T-cell (primary cell): ENCODE results near the gene GID8. TPM values are rescaled to one million over a fixed set of nuclear protein-coding genes. Genes with fewer than 3 reads are reported as not detected.

Experiments
- ATAC-seq, 4 experiments: fragments of 200-7000 bp in 3 of 4; fragments of 150-1000 bp in 1 of 4; cut with Tn5 transposase; replicated peaks in 1 of 4; 1 replicate in 3 of 4; 2 replicates in 1 of 4; pipeline ENCODE4 v1.10.0; 2021; ENCODE audit warnings: moderate library complexity in 3 of 4, mild to moderate bottlenecking in 2 of 4, moderate number of reproducible peaks in 1 of 4
- CTCF ChIA-PET, 2 donors: fragments of 300-600 bp; sonication (Branson Sonifier 250); formaldehyde crosslinking; loops; one replicate each; lab custom pipeline; 2022; ENCODE audit warnings: antibody characterized with exemption in 2 of 2; lab: Charles Lee
- POLR2A ChIA-PET, 2 donors: fragments of 300-600 bp; sonication (Branson Sonifier 250); formaldehyde crosslinking; loops; one replicate each; lab custom pipeline; 2022; ENCODE audit warnings: antibody characterized with exemption in 2 of 2; lab: Charles Lee
- DNase-seq, 35 experiments: peaks; one replicate each; pipeline versions ENCODE4 v3.0.0 to v3.0.0-alpha.2; 2013 to 2023
- H3K27ac ChIP-seq: one replicate; pipeline ENCODE4 v1.5.1; 2013; ENCODE audit warnings: low read length
- H3K27me3 ChIP-seq, 2 experiments: replicated peaks in 1 of 2; 1 replicate in 1 of 2; 2 replicates in 1 of 2; pipeline versions ENCODE4 v1.6.1 to v1.7.0; 2013; ENCODE audit warnings: low read length in 1 of 2, mixed read lengths in 1 of 2; ENCODE audit not compliant: control insufficient read depth in 2 of 2, insufficient read depth in 2 of 2; ENCODE audit errors: extremely low read depth in 1 of 2
- H3K36me3 ChIP-seq, 2 donors: 1 replicate in 1 of 2; 2 replicates in 1 of 2; pipeline versions ENCODE4 v1.6.1 to v1.7.0; 2013; ENCODE audit warnings: low read length in 1 of 2; ENCODE audit not compliant: control insufficient read depth in 2 of 2, insufficient read depth in 1 of 2; ENCODE audit errors: extremely low read depth in 1 of 2
- H3K4me1 ChIP-seq, 2 experiments: 1 replicate in 1 of 2; 2 replicates in 1 of 2; pipeline versions ENCODE4 v1.6.1 to v1.7.0; 2013; ENCODE audit warnings: low read length in 2 of 2, mixed read lengths in 1 of 2; ENCODE audit not compliant: insufficient read depth in 2 of 2, control insufficient read depth in 1 of 2; ENCODE audit errors: extremely low read depth in 1 of 2
- H3K4me3 ChIP-seq, 2 donors: 1 replicate in 1 of 2; 2 replicates in 1 of 2; pipeline versions ENCODE4 v1.5.1 to v1.7.0; 2013; ENCODE audit warnings: mild to moderate bottlenecking in 2 of 2, low read length in 1 of 2, moderate library complexity in 1 of 2; ENCODE audit not compliant: control insufficient read depth in 1 of 2; ENCODE audit errors: extremely low read depth in 1 of 2
- H3K9me3 ChIP-seq: 2 replicates; pipeline ENCODE4 v1.7.0; 2013
- H3K27ac Mint-ChIP-seq, 2 donors: one replicate each; pipeline ENCODE4 v1.8.0; 2020 to 2021; ENCODE audit warnings: mild to moderate bottlenecking in 2 of 2, mixed read lengths in 2 of 2
- H3K27me3 Mint-ChIP-seq, 2 donors: one replicate each; pipeline ENCODE4 v1.8.0; 2021 to 2022; ENCODE audit warnings: mixed read lengths in 2 of 2
- H3K36me3 Mint-ChIP-seq: one replicate; pipeline ENCODE4 v1.8.0; 2021; ENCODE audit warnings: mixed read lengths
- H3K4me1 Mint-ChIP-seq, 3 donors: one replicate each; pipeline ENCODE4 v1.8.0; 2020 to 2022; ENCODE audit warnings: mixed read lengths in 3 of 3, mild to moderate bottlenecking in 1 of 3
- H3K4me3 Mint-ChIP-seq, 3 donors: one replicate each; pipeline ENCODE4 v1.8.0; 2020 to 2022; ENCODE audit warnings: mild to moderate bottlenecking in 3 of 3, mixed read lengths in 3 of 3, moderate library complexity in 3 of 3
- H3K9me3 Mint-ChIP-seq, 3 donors: one replicate each; pipeline ENCODE4 v1.8.0; 2020 to 2022; ENCODE audit warnings: mixed read lengths in 3 of 3
- WGBS: methylation state at CpG from one replicate; pipeline ENCODE4 v1.1.5; 2013; ENCODE audit warnings: missing lambda C conversion rate; ENCODE audit not compliant: insufficient coverage; 5-methylcytosine and 5-hydroxymethylcytosine counted together
- total RNA-seq, 35 experiments: library from RNA in 6 of 35; stranded (reverse) in 6 of 35; fragments of 120-200 nt in 1 of 35; gene quantifications; one replicate each; pipeline versions ENCODE4 v1.2.1 to v1.2.4 and lab custom pipeline; 2013 to 2026

The GID8 gene
- total RNA-seq, 5 donors from 2014 or later (not counting 1 experiment from before 2014, with no cell fraction given) = 33.1 to 43.4 (median 41.2) TPM

DNA sequence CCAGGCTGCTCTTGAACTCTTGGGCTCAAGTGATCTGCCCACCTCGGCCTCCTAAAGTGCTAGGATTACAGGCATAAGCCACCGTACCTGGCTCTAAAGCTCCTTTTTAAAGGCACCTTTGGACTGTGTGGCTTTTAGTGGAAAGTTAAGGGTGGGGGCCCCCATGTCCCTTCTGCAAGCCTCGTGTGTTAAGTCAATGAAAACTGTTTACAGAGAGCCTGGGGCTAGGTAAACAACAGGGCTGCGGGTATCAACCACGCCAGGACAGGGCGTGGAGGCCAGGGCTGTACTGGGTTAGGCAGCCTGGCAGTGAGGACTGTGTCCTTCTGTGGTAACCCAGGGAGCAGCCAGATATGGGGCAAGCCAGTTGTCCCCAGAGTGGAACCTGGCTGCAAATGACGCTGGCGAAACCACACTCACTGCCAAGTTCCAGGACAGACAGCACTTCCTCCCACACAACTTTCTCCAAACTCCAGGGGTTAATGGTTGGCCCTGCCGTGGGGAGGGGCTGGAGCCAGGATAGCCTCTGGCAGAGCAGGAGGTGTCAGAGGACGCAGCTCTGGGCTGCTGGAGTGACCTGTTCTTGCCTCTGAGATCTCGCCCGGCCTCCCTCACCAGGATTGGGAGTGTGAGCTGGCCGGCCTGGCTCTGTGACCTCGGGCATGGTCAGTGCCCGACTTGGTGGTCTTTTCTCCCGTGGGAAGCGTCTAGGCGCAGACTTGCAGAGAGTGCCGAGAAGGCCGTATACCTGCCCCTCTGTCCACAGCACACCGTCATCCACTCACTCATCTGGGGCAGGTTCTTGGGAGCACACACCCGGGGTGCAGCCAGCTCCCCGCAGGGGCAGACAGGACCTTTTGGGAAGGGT is 17.8 kb downstream of the GID8 start:
- CTCF ChIA-PET = no interaction called here
- H3K27ac Mint-ChIP-seq = peak overlapping the region; percentile 96
- H3K9me3 Mint-ChIP-seq = no peaks in the 10 kb centered on the region
- POLR2A ChIA-PET = no interaction called here
- Histone ChIP-seq H3K27me3 (no peaks in the 10 kb centered on the region), H3K4me3 (no peak overlapping the region), H3K4me1 (peaks cover 12 to 66% of the 10 kb centered on the region in 2 experiments), H3K36me3 (peaks cover 0 to under 1% of the 10 kb centered on the region in 2 donors), H3K9me3 (no peaks in the 10 kb centered on the region), H3K27ac (no peak overlapping the region)
- 93% methylated on average over 13 of the region's 23 CpGs for WGBS
- peak overlapping the region in 1 of 3 donors; percentile 92 for H3K4me3 Mint-ChIP-seq
- peaks cover under 1% of the 10 kb centered on the region for H3K36me3 Mint-ChIP-seq
- no peaks in the 10 kb centered on the region for H3K27me3 Mint-ChIP-seq
- ATAC-seq (no peak), DNase-seq (no peak)
- peaks cover 13 to 39% (median 35%) of the 10 kb centered on the region in 3 donors for H3K4me1 Mint-ChIP-seq

DNA sequence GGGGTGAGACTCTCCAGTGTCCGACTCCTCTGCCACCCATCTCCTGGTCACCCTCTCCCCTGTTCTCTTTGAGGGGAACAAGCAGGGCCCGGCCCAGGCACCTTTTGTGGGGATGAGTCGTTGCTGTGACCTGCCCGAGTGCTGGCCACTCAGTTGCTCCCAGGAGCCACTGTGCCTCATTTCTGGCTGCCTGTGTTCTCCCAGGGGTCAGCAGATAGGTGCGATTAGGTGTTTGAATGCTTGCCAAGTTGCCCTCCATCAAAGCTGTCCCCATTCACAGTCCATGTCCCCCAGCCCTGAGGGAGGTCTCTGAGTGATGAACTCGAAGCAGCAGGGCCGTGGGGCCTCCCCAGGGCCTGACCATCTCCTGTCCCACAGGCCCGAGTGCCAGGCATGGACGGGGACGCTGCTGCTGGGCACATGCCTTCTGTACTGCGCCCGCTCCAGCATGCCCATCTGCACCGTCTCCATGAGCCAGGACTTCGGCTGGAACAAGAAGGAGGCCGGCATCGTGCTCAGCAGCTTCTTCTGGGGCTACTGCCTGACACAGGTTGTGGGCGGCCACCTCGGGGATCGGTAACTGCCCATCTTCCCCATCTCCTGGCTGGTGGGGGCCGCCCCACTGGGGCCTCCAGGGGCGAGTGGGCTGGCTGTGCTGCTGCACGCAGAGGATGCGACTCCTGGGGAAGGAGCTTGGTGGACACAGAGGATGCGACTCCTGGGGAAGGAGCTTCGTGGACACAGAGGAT is 18.6 kb downstream of the GID8 start:
- peaks cover 13 to 35% (median 32%) of the 10 kb centered on the region in 3 donors for H3K4me1 Mint-ChIP-seq
- H3K4me1 ChIP-seq = peaks cover 8 to 60% of the 10 kb centered on the region in 2 experiments
- ATAC-seq (no peak), DNase-seq (no peak)
- no peaks in the 10 kb centered on the region for H3K27me3 Mint-ChIP-seq
- no peak overlapping the region for H3K27ac Mint-ChIP-seq
- no peak overlapping the region for H3K4me3 Mint-ChIP-seq
- no peak overlapping the region for H3K27ac ChIP-seq
- no peaks in the 10 kb centered on the region for H3K9me3 Mint-ChIP-seq
- no peaks in the 10 kb centered on the region for H3K36me3 Mint-ChIP-seq
- H3K4me3 ChIP-seq = no peak overlapping the region
- ChIA-PET CTCF (interaction anchor here in 1 of 2 donors (1.2 kb wide), 1 partner anchor 16 kb away, joined by 3 read pairs; no protein-coding TSS in a partner anchor), POLR2A (no interaction called here)
- no peaks in the 10 kb centered on the region for H3K36me3 ChIP-seq
- WGBS = 98% methylated on average over 15 of the region's 25 CpGs
- no peaks in the 10 kb centered on the region for H3K9me3 ChIP-seq
- no peaks in the 10 kb centered on the region for H3K27me3 ChIP-seq

DNA sequence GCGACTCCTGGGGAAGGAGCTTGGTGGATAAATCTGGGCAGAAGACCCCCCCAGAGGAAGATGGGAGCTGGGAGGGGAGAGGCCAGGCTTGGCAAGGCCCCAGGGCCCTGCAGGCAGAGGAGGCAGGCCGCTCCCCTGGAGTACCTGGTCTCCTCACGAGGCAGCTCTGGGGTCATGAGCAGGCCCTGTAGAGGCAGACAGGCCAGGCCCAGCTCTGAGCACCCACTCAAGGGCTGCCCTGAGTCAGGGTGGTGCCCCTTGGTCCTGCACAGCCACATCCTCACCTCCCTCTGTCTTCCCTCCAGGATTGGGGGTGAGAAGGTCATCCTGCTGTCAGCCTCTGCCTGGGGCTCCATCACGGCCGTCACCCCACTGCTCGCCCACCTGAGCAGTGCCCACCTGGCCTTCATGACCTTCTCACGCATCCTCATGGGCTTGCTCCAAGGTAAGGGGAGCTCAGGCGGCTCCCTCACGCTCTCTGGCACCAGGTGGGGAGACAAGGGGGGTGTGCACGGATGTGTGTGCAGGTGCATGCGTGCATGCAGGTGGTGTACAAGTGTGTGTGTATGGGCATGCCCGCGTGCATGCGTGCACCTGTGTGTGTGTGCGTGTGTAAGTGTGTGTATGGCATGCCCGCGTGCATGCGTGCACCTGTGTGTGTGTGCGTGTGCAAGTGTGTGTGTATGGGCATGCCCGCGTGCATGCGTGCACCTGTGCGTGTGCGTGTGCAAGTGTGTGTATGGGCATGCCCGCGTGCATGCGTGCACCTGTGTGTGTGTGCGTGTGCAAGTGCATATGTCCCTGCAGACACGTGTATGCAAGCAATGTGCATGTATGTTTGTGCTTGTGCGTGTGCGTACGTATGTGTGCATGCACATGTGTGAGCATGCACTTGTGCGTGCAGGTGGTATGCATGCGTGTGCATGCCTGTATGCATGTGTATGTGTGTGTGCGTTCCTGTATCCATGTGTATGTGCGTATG is 19.5 kb downstream of the GID8 start:
- H3K27ac Mint-ChIP-seq = no peak overlapping the region
- DNase-seq = peak in 1 of 35 experiments; percentile 3
- POLR2A ChIA-PET = no interaction called here

DNA sequence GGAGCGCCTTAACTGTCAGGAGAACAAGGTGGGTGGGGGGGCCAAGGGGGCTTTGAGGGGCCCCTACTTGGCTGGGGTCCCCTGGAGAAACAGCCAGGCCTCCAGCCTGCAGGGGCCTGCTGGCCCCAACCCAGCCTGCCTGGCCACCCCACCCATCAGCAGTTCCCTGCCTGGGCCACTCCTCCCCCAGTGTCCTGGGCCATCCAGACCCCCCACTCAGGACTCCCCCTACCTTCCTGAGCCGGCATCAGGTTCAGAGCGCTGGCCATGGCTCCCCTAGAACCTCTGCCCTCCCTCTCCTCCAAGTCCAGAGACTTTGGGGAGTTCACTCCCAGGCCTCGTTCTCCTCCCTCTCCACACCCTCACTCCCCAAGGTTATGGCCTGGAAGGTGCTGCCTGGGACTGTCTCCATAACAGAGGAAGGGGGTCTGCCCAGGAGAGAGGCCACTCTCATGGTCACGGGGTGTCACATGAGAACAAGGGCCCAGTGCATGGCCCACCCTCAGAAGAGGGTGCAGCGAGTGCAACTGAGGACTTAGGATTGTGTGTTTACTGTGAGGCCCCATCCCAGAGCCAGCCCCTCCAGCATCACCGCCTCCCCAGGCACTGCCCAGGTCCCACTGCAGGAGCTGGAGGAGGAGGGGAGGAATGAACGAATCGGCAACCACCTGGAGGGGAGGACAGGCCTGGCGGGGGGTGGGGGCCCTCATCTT is 20.6 kb downstream of the GID8 start:
- Histone ChIP-seq H3K27ac (no peak overlapping the region), H3K36me3 (no peaks in the 10 kb centered on the region), H3K27me3 (no peaks in the 10 kb centered on the region), H3K4me1 (peaks cover 2 to 40% of the 10 kb centered on the region in 2 experiments), H3K9me3 (no peaks in the 10 kb centered on the region), H3K4me3 (no peak overlapping the region)
- H3K4me3 Mint-ChIP-seq = peak overlapping the region in 1 of 3 donors; percentile 49
- DNase-seq (no peak), ATAC-seq (no peak)
- WGBS = 69% methylated on average over 6 of the region's 10 CpGs
- no peaks in the 10 kb centered on the region for H3K9me3 Mint-ChIP-seq
- no peaks in the 10 kb centered on the region for H3K27me3 Mint-ChIP-seq
- H3K36me3 Mint-ChIP-seq = no peaks in the 10 kb centered on the region
- CTCF ChIA-PET = no interaction called here
- H3K4me1 Mint-ChIP-seq = peaks cover 13 to 23% (median 21%) of the 10 kb centered on the region in 3 donors
- POLR2A ChIA-PET = interaction anchor here in 1 of 2 donors (0.6 kb wide), 1 partner anchor 34 kb away, joined by 3 read pairs; no protein-coding TSS in a partner anchor
- no peak overlapping the region for H3K27ac Mint-ChIP-seq

More for the DNA sequence above, 19.5 kb downstream of the GID8 start:
- Mint-ChIP-seq H3K9me3 (no peaks in the 10 kb centered on the region), H3K36me3 (no peaks in the 10 kb centered on the region), H3K4me1 (peaks cover 13 to 30% (median 29%) of the 10 kb centered on the region in 3 donors), H3K4me3 (no peak overlapping the region), H3K27me3 (no peaks in the 10 kb centered on the region)
- CTCF ChIA-PET = interaction anchor here in 1 of 2 donors (1.2 kb wide), 1 partner anchor 15 kb away, joined by 3 read pairs; no protein-coding TSS in a partner anchor
- H3K9me3 ChIP-seq = no peaks in the 10 kb centered on the region
- peaks cover 8 to 51% of the 10 kb centered on the region in 2 experiments for H3K4me1 ChIP-seq
- H3K27me3 ChIP-seq = no peaks in the 10 kb centered on the region
- H3K4me3 ChIP-seq = no peak overlapping the region
- 96% methylated on average over 33 of the region's 36 CpGs for WGBS
- H3K27ac ChIP-seq = no peak overlapping the region
- ATAC-seq = no peak
- H3K36me3 ChIP-seq = no peaks in the 10 kb centered on the region

DNA sequence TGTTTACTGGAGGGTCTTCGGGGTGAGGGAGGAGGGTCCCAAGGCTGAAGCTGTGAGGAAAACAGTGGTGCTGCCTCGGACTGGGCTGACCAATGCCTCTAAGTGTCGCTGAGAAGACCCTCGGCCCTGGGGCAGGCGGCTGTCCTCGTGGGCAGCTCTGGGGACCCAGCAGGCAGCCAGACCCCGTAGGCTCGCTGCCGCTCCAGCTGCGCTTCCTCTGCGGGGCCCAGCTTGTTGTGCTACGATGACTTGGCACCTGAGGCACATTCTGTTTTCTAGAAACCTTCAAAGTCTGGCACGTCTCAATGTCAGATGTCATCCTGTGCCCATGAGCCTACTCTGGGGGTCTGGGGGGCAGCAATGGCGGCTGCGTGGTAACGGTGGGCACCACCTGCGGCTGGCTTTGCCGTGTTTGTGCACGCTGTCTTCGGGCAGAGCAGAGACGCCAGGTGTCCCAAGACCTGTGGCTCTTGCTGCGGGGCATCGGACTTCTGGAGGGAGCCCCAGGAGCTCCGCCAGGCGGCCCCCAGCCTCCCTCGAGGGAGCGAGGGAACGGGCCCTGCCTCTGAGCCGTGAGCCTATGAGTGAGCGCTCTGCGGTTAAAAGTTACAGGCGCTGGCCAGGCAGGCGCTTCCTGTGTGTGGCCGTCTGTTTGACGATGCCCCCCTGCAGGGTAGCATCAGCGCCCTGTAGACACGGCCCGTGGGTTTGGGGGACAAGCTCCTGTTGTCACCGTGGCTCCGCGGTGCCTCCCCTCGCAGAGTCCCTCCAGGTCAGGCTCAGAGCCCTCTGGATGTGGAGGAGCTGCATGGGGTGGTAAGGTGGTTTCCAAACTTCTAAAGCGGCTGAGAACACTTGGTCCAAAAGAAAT is 21.4 kb downstream of the GID8 start:
- peak overlapping the region in 1 of 2 donors; percentile 2 for H3K4me3 ChIP-seq
- H3K4me3 Mint-ChIP-seq = peak overlapping the region in 1 of 3 donors; percentile 49
- peak in 3 of 35 experiments; percentile 14 to 37 (median 28) for DNase-seq
- ChIA-PET CTCF (no interaction called here), POLR2A (interaction anchor here in 1 of 2 donors (0.6 kb wide), 1 partner anchor 35 kb away, joined by 3 read pairs; no protein-coding TSS in a partner anchor)
- H3K27me3 Mint-ChIP-seq = no peaks in the 10 kb centered on the region
- ATAC-seq = peak in 3 of 4 experiments; percentile 34 to 48 (median 43)
- 52% methylated on average over 43 of the region's 43 CpGs for WGBS
- peaks cover 5 to 15% (median 15%) of the 10 kb centered on the region in 3 donors for H3K4me1 Mint-ChIP-seq
- no peaks in the 10 kb centered on the region for H3K36me3 Mint-ChIP-seq
- no peaks in the 10 kb centered on the region for H3K36me3 ChIP-seq
- H3K27ac Mint-ChIP-seq = peak overlapping the region in 1 of 2 donors; percentile 6
- no peaks in the 10 kb centered on the region for H3K9me3 Mint-ChIP-seq
- H3K9me3 ChIP-seq = no peaks in the 10 kb centered on the region
- no peak overlapping the region for H3K27ac ChIP-seq
- H3K4me1 ChIP-seq = peaks cover 0 to 32% of the 10 kb centered on the region in 2 experiments
- H3K27me3 ChIP-seq = no peaks in the 10 kb centered on the region
